K562 (cell line): Measurements from ENCODE around the gene CRYBG2. TPM values are rescaled to one million over a fixed set of nuclear protein-coding genes. Genes with fewer than 3 reads are reported as not detected.

ENCODE experiments used
- CBX2 ChIP-seq: fragments of 200-600 bp; sonication (generic); IDR thresholded peaks from one replicate; pipeline ENCODE4 v1.6.1; 2012; ENCODE audit warnings: mild to moderate bottlenecking, low read length, inconsistent platforms; ENCODE audit not compliant: insufficient read depth, poor library complexity, severe bottlenecking
- CBX5 ChIP-seq: IDR thresholded peaks from 2 replicates; pipeline ENCODE4 v1.6.1; 2014; ENCODE audit warnings: low read depth, borderline replicate concordance
- E2F6 ChIP-seq, 2 experiments: IDR thresholded peaks; 2 replicates each; pipeline ENCODE4 v1.6.1; 2011; ENCODE audit warnings: borderline replicate concordance in 1 of 2, control low read depth in 1 of 2, low read depth in 1 of 2, low read length in 1 of 2, mild to moderate bottlenecking in 1 of 2, mixed read lengths in 1 of 2, moderate library complexity in 1 of 2; ENCODE audit not compliant: insufficient read depth in 1 of 2, insufficient read length in 1 of 2, poor library complexity in 1 of 2, severe bottlenecking in 1 of 2; ENCODE audit errors: extremely low read depth in 1 of 2
- EWSR1 ChIP-seq: fragments of 450-650 bp; IDR thresholded peaks from 2 replicates; pipeline ENCODE4 v1.6.1; 2018; ENCODE audit warnings: borderline replicate concordance, mild to moderate bottlenecking, low read depth, moderate library complexity; ENCODE audit not compliant: partially characterized antibody
- FOS ChIP-seq: IDR thresholded peaks from 3 replicates; pipeline ENCODE4 v1.6.1; 2011; ENCODE audit not compliant: insufficient read length; ENCODE audit errors: extremely low read depth
- FOXP4 ChIP-seq: sonication (generic); formaldehyde crosslinking; IDR thresholded peaks from 2 replicates; pipeline ENCODE4 v1.8.0; 2022; ENCODE audit warnings: mild to moderate bottlenecking, missing genetic modification reagents, borderline replicate concordance
- HNRNPH1 ChIP-seq: fragments of 200-400 bp; formaldehyde crosslinking; optimal IDR thresholded peaks from 2 replicates; pipeline ENCODE3; 2017; ENCODE audit warnings: low read depth, mild to moderate bottlenecking, low read length, moderate library complexity
- NRF1 ChIP-seq, 2 experiments: fragments of 450-650 bp; IDR thresholded peaks in 1 of 2; conservative IDR thresholded peaks in 1 of 2; 2 replicates each; pipeline ENCODE4 v1.6.1; 2014; ENCODE audit warnings: mild to moderate bottlenecking in 2 of 2
- PTRF ChIP-seq: fragments of 450-650 bp; IDR thresholded peaks from 2 replicates; pipeline ENCODE4 v1.6.1; 2016; ENCODE audit warnings: mild to moderate bottlenecking, missing genetic modification characterization, missing compliant biosample characterization
- SLC30A9 ChIP-seq: fragments of 250-450 bp; sonication (Bioruptor Pico); IDR thresholded peaks from 2 replicates; pipeline ENCODE4 v1.8.0; 2022; ENCODE audit warnings: mild to moderate bottlenecking, moderate library complexity
- USF1 ChIP-seq: sonication (generic); formaldehyde crosslinking; IDR thresholded peaks from 2 replicates; pipeline ENCODE4 v1.9.0; 2022; ENCODE audit warnings: mild to moderate bottlenecking, missing genetic modification reagents
- ZNF584 ChIP-seq: fragments of 200-800 bp; sonication (Bioruptor generic); IDR thresholded peaks from 2 replicates; pipeline ENCODE4 v1.6.1; 2016; ENCODE audit warnings: low read depth, mild to moderate bottlenecking, missing genetic modification characterization, missing compliant biosample characterization
- ZNF766 ChIP-seq: fragments of 200-800 bp; sonication (Bioruptor generic); conservative IDR thresholded peaks from 2 replicates; pipeline ENCODE4 v1.6.1; 2016; ENCODE audit warnings: missing genetic modification characterization, missing compliant biosample characterization
- polyA plus RNA-seq, 8 experiments: library from polyadenylated mRNA; depleted of rRNA in 4 of 8; stranded (reverse) in 5 of 8; unstranded in 3 of 8; fragments of >200 nt; fragmentation: Nextera tagmentation in 2 of 8; fragmentation: Illumina TruSeq in 1 of 8; extraction: Ambion mirVana in 2 of 8; extraction: Trizol in 1 of 8; gene quantifications; 2 replicates each; pipeline versions ENCODE4 v1.2.1 to v1.2.3, GENCODE V29; 2011 to 2014; ENCODE audit warnings: inconsistent platforms in 1 of 8, missing spikeins in 1 of 8
- total RNA-seq, 7 experiments: library from RNA; depleted of rRNA in 6 of 7; stranded (reverse); fragments of >200 nt in 6 of 7; fragmentation: Illumina TruSeq in 2 of 7; extraction: Trizol in 2 of 7; gene quantifications; 2 replicates each; pipeline versions ENCODE4 v1.2.1 to v1.2.3, GENCODE V29; 2011 to 2021; ENCODE audit warnings: low replicate concordance in 1 of 7
- TF ChIP-seq, protein P1 (sequence below), 2 experiments: fragments of 450-650 bp; conservative IDR thresholded peaks; 2 replicates each; pipeline ENCODE4 v1.6.1; 2017; ENCODE audit warnings: mild to moderate bottlenecking in 2 of 2, moderate library complexity in 2 of 2
- TF ChIP-seq, protein P2 (sequence below): sonication (generic); formaldehyde crosslinking; IDR thresholded peaks from 2 replicates; pipeline ENCODE4 v1.5.0; 2020; ENCODE audit warnings: missing genetic modification reagents

The CRYBG2 gene
- total and polyA plus RNA-seq, 9 of the 15 experiments (the other 6 are each of a cell fraction or from before 2014, with no cell fraction given): 0.39 to 8.5 (median 3.7) TPM

DNA sequence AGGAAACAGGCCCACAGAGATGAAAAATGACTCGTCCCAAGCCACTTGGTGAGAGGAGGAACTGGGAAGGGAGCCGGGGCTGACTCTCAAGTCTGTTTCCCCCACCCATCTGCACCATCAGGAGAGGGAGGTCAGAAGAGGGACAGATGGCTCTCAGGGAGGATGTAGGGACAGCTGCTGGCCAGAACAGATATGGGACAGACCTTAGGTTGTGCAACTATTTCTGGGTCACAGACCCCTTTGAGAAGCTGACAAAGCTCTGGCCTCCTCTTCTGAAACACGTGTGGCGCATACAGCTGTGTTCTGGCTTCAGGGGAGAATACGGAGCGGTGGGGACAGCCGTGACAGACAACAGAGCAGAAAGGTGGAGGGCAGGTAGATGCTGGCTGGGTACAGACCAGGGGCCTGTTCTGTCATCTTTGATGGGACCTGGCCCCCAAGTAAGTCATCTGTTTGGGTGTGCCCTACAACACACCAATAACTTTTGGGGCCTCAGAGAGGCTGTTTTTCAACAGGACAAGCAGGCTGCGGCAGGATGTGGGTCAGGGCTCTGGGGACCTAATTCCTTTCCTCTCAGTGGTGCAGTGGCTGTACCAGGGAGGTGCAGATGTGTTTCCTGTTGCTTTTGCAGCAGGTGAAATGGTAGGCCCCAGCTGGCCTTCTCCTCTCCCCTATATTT is 66.8 kb downstream of the CRYBG2 start (continued):
- TF ChIP-seq SLC30A9 (CRISPR knock-in tag) (no peak), HNRNPH1 (no peak), FOXP4 (CRISPR knock-in tag) (peak; percentile 71; the same call in 1 of the 2 replicates), USF1 (peak; percentile 74), ZNF766 (CRISPR knock-in tag) (peak; percentile 83), FOS (no peak), ZNF584 (CRISPR knock-in tag) (peak; percentile 85), PTRF (tag) (no peak), CBX5 (no peak), CBX2 (no peak), E2F6 (IDR thresholded peaks at IDR 0.05; ENCODE audit: borderline replicate concordance in 1 of 2, extremely low read depth in 1 of 2, insufficient read depth in 1 of 2, insufficient read length in 1 of 2, low read depth in 1 of 2, low read length in 1 of 2, poor library complexity in 1 of 2, severe bottlenecking in 1 of 2) (peak; percentile 35 to 79), EWSR1 (no peak), NRF1 (conservative IDR thresholded peaks at IDR 0.05 in 1 of 2, IDR thresholded peaks at IDR 0.05 in 1 of 2) (peak in 1 of 2 experiments; percentile 31; a peak in 1 of 4 replicates)
- TF ChIP-seq, protein P1, sequence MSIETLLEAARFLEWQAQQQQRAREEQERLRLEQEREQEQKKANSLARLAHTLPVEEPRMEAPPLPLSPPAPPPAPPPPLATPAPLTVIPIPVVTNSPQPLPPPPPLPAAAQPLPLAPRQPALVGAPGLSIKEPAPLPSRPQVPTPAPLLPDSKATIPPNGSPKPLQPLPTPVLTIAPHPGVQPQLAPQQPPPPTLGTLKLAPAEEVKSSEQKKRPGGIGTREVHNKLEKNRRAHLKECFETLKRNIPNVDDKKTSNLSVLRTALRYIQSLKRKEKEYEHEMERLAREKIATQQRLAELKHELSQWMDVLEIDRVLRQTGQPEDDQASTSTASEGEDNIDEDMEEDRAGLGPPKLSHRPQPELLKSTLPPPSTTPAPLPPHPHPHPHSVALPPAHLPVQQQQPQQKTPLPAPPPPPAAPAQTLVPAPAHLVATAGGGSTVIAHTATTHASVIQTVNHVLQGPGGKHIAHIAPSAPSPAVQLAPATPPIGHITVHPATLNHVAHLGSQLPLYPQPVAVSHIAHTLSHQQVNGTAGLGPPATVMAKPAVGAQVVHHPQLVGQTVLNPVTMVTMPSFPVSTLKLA (conservative IDR thresholded peaks at IDR 0.05): peak; percentile 90 to 96
- TF ChIP-seq, protein P2, sequence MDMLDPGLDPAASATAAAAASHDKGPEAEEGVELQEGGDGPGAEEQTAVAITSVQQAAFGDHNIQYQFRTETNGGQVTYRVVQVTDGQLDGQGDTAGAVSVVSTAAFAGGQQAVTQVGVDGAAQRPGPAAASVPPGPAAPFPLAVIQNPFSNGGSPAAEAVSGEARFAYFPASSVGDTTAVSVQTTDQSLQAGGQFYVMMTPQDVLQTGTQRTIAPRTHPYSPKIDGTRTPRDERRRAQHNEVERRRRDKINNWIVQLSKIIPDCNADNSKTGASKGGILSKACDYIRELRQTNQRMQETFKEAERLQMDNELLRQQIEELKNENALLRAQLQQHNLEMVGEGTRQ (CRISPR knock-in tag): no peak
